Ascending aorta (tissue), 2 donors: ENCODE measurements around the gene SYK. TPM values are rescaled to one million over a fixed set of nuclear protein-coding genes. Genes with fewer than 3 reads are reported as not detected.
A peak's percentile ranks its signal among the peaks of the same experiment; 100 is the strongest.
"Not testable (repeated sequence)": the region's sequence is repeated elsewhere in the genome, so short reads cannot be mapped to it uniquely, and the experiment has no call there.

ENCODE experiments used
- DNase-seq, 2 donors: peaks; one replicate each; pipeline ENCODE4 v3.0.0-alpha.2; 2019; ENCODE audit warnings: low spot score in 2 of 2
- H3K27ac ChIP-seq, 2 donors: fragments of 200-600 bp; sonication (generic); one replicate each; pipeline ENCODE4 v1.5.1; 2016 to 2017; ENCODE audit warnings: mild to moderate bottlenecking in 1 of 2
- H3K27me3 ChIP-seq: fragments of 200-600 bp; sonication (generic); one replicate; pipeline ENCODE4 v1.5.1; 2017
- H3K36me3 ChIP-seq, 2 donors: fragments of 200-600 bp; sonication (generic); one replicate each; pipeline ENCODE4 v1.5.1; 2016
- H3K4me1 ChIP-seq, 2 donors: fragments of 200-600 bp; sonication (generic); one replicate each; pipeline ENCODE4 v1.5.1; 2016 to 2017; ENCODE audit warnings: mild to moderate bottlenecking in 1 of 2
- H3K4me3 ChIP-seq, 2 donors: fragments of 200-600 bp; sonication (generic); one replicate each; pipeline ENCODE4 v1.5.1; 2016 to 2017; ENCODE audit warnings: mild to moderate bottlenecking in 1 of 2
- H3K9me3 ChIP-seq, 2 donors: fragments of 200-600 bp; sonication (generic); one replicate each; pipeline ENCODE4 v1.5.1; 2016
- CTCF ChIP-seq, 3 experiments: fragments of 200-600 bp in 2 of 3; fragments of 450-650 bp in 1 of 3; sonication (generic) in 2 of 3; IDR thresholded peaks; one replicate each; pipeline ENCODE4 v1.5.1; 2016 to 2019; ENCODE audit warnings: antibody characterized with exemption in 3 of 3, mild to moderate bottlenecking in 1 of 3, moderate library complexity in 1 of 3
- intact Hi-C: fragments of 100-400 bp; cut with DNase I; formaldehyde crosslinking; loops from one replicate; pipeline ENCODE4 v1.15.1; 2023
- total RNA-seq: library from RNA; depleted of rRNA; stranded (reverse); fragments of >200 nt; gene quantifications from one replicate; pipeline ENCODE4 v1.1.0, GENCODE V29; 2016

The SYK gene
- total RNA-seq = 3.2 TPM

GRCh38 chr9:90801241-90801972 is at the start of gene SYK:
SYK (plus strand) TSS chr9:90801819; CDS start chr9:90843899, 42,080 bp downstream.
- peak within 1 kb of the TSS; percentile 47 to 58 for H3K27ac ChIP-seq

GRCh38 chr9:90755514-90756371 is 45.9 kb upstream of the SYK start:
- H3K36me3 ChIP-seq, intact Hi-C loops, H3K27me3 ChIP-seq, H3K27ac ChIP-seq, H3K4me3 ChIP-seq, H3K9me3 ChIP-seq, DNase-seq, H3K4me1 ChIP-seq: not testable (repeated sequence)

More at GRCh38 chr9:90801241-90801972, at the start of gene SYK:
- H3K36me3 ChIP-seq = no peaks in the 10 kb centered on the region
- intact Hi-C loops = no loop called here
- H3K27me3 ChIP-seq = no peaks in the 10 kb centered on the region
- no peak for TF ChIP-seq CTCF (IDR thresholded peaks at IDR 0.05)
- H3K9me3 ChIP-seq = no peaks in the 10 kb centered on the region
- H3K4me3 ChIP-seq = peak within 1 kb of the TSS; percentile 4 to 55
- DNase-seq = peak in 1 of 2 donors; percentile 74
- peaks cover 0 to 4% of the 10 kb centered on the region in 2 donors for H3K4me1 ChIP-seq

GRCh38 chr9:90760577-90760976 is 41.0 kb upstream of the SYK start:
- H3K27me3 ChIP-seq, H3K27ac ChIP-seq, H3K36me3 ChIP-seq, intact Hi-C loops, H3K4me1 ChIP-seq, DNase-seq, H3K9me3 ChIP-seq, H3K4me3 ChIP-seq: not testable (repeated sequence)

GRCh38 chr9:90766731-90767130 is 34.9 kb upstream of the SYK start:
- Histone ChIP-seq H3K27me3 (no peaks in the 10 kb centered on the region), H3K4me3 (no peak overlapping the region), H3K27ac (no peak overlapping the region), H3K4me1 (no peaks in the 10 kb centered on the region), H3K36me3 (no peaks in the 10 kb centered on the region), H3K9me3 (no peaks in the 10 kb centered on the region)
- intact Hi-C loops = no loop called here
- no peak for DNase-seq
- no peak for TF ChIP-seq CTCF (IDR thresholded peaks at IDR 0.05)

GRCh38 chr9:90767523-90768100 is 34.0 kb upstream of the SYK start:
- Histone ChIP-seq H3K36me3 (no peaks in the 10 kb centered on the region), H3K4me3 (no peak overlapping the region), H3K9me3 (no peaks in the 10 kb centered on the region), H3K27ac (no peak overlapping the region), H3K4me1 (no peaks in the 10 kb centered on the region), H3K27me3 (no peaks in the 10 kb centered on the region)
- DNase-seq = no peak
- intact Hi-C loops = no loop called here
- TF ChIP-seq CTCF (IDR thresholded peaks at IDR 0.05) = no peak

- no peak for TF ChIP-seq CTCF (IDR thresholded peaks at IDR 0.05)
- no peak for DNase-seq
Observed at GRCh38 chr9:90770182-90770738, 31.4 kb upstream of the SYK start.

More at GRCh38 chr9:90770182-90770738, 31.4 kb upstream of the SYK start:
- H3K27me3 ChIP-seq = no peaks in the 10 kb centered on the region
- no peak overlapping the region for H3K4me3 ChIP-seq
- H3K27ac ChIP-seq = no peak overlapping the region
- no peaks in the 10 kb centered on the region for H3K9me3 ChIP-seq
- no peaks in the 10 kb centered on the region for H3K4me1 ChIP-seq
- H3K36me3 ChIP-seq = no peaks in the 10 kb centered on the region
- intact Hi-C loops = no loop called here
